ENCODE results near the gene TEKT1. TPM values are rescaled to one million over a fixed set of nuclear protein-coding genes. Genes with fewer than 3 reads are reported as not detected.
"Not testable (repeated sequence)": the region's sequence is repeated elsewhere in the genome, so short reads cannot be mapped to it uniquely, and the experiment has no call there.

The TEKT1 gene
- total RNA-seq, 1 experiment from 2014 or later: not detected

DNA sequence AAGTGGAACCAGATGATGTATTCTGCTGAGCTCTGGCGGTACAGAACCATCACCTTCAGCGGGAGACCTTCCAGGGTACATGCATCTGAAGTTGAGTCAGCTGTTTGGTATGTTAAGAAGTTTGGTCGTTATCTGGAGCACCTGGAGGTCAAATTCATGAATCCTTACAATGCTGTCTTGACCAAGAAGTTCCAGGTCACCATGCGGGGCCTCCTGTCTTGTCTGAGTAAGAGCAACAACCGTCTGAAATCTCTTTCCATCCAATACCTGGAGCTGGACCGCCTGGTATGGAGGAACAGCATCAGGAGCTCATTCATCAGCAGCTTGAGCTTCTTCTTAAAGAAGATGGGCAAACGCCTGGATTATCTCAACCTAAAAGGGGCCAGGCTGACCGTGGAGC, 51.5 kb downstream of the TEKT1 start:
- H3K27me3 ChIP-seq (ENCODE audit: low read length): peaks cover 15% of the 10 kb centered on the region; the same call in 1 of the 2 replicates
- no TSS peak for BruUV-seq (replicated peaks)
- intact Hi-C loops (cut with micrococcal nuclease): no loop called here
- no peak overlapping the region for H3K27ac ChIP-seq (ENCODE audit: low read length)
- H3F3A ChIP-seq (ENCODE audit: low read length, unreplicated experiment): no peaks in the 10 kb centered on the region
- DNase-seq (no peak), ATAC-seq (no peak)
- H3K9me2 ChIP-seq (replicated peaks; ENCODE audit: low read length): no peaks in the 10 kb centered on the region
- H3K9me3 ChIP-seq (ENCODE audit: low read length): no peaks in the 10 kb centered on the region
- TF ChIP-seq EZH2 (IDR thresholded peaks at IDR 0.05; ENCODE audit: low read length, unreplicated experiment): no peak
- TF ChIP-seq, protein P1, sequence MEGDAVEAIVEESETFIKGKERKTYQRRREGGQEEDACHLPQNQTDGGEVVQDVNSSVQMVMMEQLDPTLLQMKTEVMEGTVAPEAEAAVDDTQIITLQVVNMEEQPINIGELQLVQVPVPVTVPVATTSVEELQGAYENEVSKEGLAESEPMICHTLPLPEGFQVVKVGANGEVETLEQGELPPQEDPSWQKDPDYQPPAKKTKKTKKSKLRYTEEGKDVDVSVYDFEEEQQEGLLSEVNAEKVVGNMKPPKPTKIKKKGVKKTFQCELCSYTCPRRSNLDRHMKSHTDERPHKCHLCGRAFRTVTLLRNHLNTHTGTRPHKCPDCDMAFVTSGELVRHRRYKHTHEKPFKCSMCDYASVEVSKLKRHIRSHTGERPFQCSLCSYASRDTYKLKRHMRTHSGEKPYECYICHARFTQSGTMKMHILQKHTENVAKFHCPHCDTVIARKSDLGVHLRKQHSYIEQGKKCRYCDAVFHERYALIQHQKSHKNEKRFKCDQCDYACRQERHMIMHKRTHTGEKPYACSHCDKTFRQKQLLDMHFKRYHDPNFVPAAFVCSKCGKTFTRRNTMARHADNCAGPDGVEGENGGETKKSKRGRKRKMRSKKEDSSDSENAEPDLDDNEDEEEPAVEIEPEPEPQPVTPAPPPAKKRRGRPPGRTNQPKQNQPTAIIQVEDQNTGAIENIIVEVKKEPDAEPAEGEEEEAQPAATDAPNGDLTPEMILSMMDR (conservative IDR thresholded peaks at IDR 0.05; ENCODE audit: low read depth, low read length): no peak
- no peak for TF ChIP-seq EZH2phosphoT487 (IDR thresholded peaks at IDR 0.05; ENCODE audit: borderline replicate concordance, low read length)
- H3K4me1 ChIP-seq (ENCODE audit: insufficient read depth, low read length): no peaks in the 10 kb centered on the region
- CTCF ChIA-PET: no interaction called here
- H3K4me2 ChIP-seq (ENCODE audit: low read length): no peak overlapping the region
- no peak overlapping the region for H2AFZ ChIP-seq (ENCODE audit: low read length)
- POLR2A ChIA-PET (ENCODE audit: unreplicated experiment): no interaction called here
- H3K36me3 ChIP-seq (ENCODE audit: low read depth, low read length): no peaks in the 10 kb centered on the region
- no peaks in the 10 kb centered on the region for H3K79me2 ChIP-seq (ENCODE audit: low read length)
- no peaks in the 10 kb centered on the region for H4K20me1 ChIP-seq (ENCODE audit: low read length)
- no peak overlapping the region for H3K4me3 ChIP-seq (ENCODE audit: low read length)
- H3K9ac ChIP-seq (ENCODE audit: low read length): no peak overlapping the region

GRCh38 chr17:6779411-6779810, 52.1 kb downstream of the TEKT1 start:
- no peaks in the 10 kb centered on the region for H3K79me2 ChIP-seq (ENCODE audit: low read length)
- H4K20me1 ChIP-seq (ENCODE audit: low read length): no peaks in the 10 kb centered on the region
- no TSS peak for BruUV-seq (replicated peaks)
- no peak overlapping the region for H3K27ac ChIP-seq (ENCODE audit: low read length)
- H3K9ac ChIP-seq (ENCODE audit: low read length): no peak overlapping the region
- intact Hi-C loops (cut with micrococcal nuclease): no loop called here
- no peaks in the 10 kb centered on the region for H3K9me3 ChIP-seq (ENCODE audit: low read length)
- DNase-seq (no peak), ATAC-seq (no peak)
- no peaks in the 10 kb centered on the region for H3F3A ChIP-seq (ENCODE audit: low read length, unreplicated experiment)
- no peak overlapping the region for H2AFZ ChIP-seq (ENCODE audit: low read length)
- CTCF ChIA-PET: no interaction called here
- H3K4me3 ChIP-seq (ENCODE audit: low read length): no peak overlapping the region
- no peaks in the 10 kb centered on the region for H3K36me3 ChIP-seq (ENCODE audit: low read depth, low read length)
- no peaks in the 10 kb centered on the region for H3K9me2 ChIP-seq (replicated peaks; ENCODE audit: low read length)
- no peaks in the 10 kb centered on the region for H3K4me1 ChIP-seq (ENCODE audit: insufficient read depth, low read length)
- POLR2A ChIA-PET (ENCODE audit: unreplicated experiment): no interaction called here
- H3K27me3 ChIP-seq (ENCODE audit: low read length): peaks cover 15% of the 10 kb centered on the region; the same call in 1 of the 2 replicates
- no peak overlapping the region for H3K4me2 ChIP-seq (ENCODE audit: low read length)
- TF ChIP-seq EZH2phosphoT487 (IDR thresholded peaks at IDR 0.05; ENCODE audit: borderline replicate concordance, low read length) (no peak), EZH2 (IDR thresholded peaks at IDR 0.05; ENCODE audit: low read length, unreplicated experiment) (no peak)
- TF ChIP-seq, protein P1 (conservative IDR thresholded peaks at IDR 0.05; ENCODE audit: low read depth, low read length): no peak

DNA sequence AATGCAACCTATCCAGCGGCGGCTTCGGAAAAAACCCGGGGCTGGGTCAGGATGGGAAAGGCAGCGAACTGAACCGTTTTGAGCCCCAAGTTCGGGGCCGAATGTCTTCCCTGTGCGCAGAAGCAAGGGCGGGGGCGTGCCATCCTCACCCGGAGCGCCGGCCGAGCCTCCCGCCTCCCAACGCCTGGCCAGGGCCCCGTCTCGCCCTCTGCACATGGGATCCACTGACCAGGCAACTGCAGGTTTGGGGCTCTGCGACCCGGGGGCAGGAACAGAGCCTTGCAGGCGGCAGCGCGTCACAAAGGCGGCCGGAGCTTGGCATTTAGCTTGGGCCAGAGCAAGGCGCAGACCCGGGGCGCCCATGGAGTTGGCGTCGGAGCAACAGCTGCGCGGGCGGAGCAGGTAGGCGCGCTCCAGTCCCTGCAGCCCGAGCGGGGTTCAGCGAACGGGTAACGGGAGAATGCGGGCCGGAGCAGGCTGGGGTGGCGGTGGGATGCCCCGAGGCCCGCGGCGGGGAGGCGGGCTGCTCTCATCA, 55.6 kb downstream of the TEKT1 start, which contains the start of gene FBXO39:
Gene FBXO39 (plus strand): TSS at position 345 of the 535 bp plus-strand sequence. CDS start 3,654 bp downstream, outside the sequence.
- no peak for DNase-seq
- Histone ChIP-seq H4K20me1 (ENCODE audit: low read length) (no peaks in the 10 kb centered on the region), H3K27ac (ENCODE audit: low read length) (no peak within 1 kb of the TSS), H3K9me3 (ENCODE audit: low read length) (no peaks in the 10 kb centered on the region), H3K27me3 (ENCODE audit: low read length) (0 out of 2 replicates have a peak, but pooled peaks cover 2% of the 10 kb centered on the region), H3K9me2 (replicated peaks; ENCODE audit: low read length) (no peaks in the 10 kb centered on the region), H3K79me2 (ENCODE audit: low read length) (no peaks in the 10 kb centered on the region), H3K9ac (ENCODE audit: low read length) (no peak within 1 kb of the TSS), H3K4me2 (ENCODE audit: low read length) (no peak within 1 kb of the TSS), H3K4me3 (ENCODE audit: low read length) (no peak within 1 kb of the TSS), H2AFZ (ENCODE audit: low read length) (no peak within 1 kb of the TSS), H3K36me3 (ENCODE audit: low read depth, low read length) (no peaks in the 10 kb centered on the region), H3F3A (ENCODE audit: low read length, unreplicated experiment) (no peaks in the 10 kb centered on the region), H3K4me1 (ENCODE audit: insufficient read depth, low read length) (no peaks in the 10 kb centered on the region)
- TF ChIP-seq EZH2phosphoT487 (IDR thresholded peaks at IDR 0.05; ENCODE audit: borderline replicate concordance, low read length) (no peak), EZH2 (IDR thresholded peaks at IDR 0.05; ENCODE audit: low read length, unreplicated experiment) (no peak)
- TF ChIP-seq, protein P1 (conservative IDR thresholded peaks at IDR 0.05; ENCODE audit: low read depth, low read length): no peak
- intact Hi-C loops (cut with micrococcal nuclease): no loop called here
- CTCF ChIA-PET: no interaction called here
- BruUV-seq (replicated peaks): no TSS peak
- POLR2A ChIA-PET (ENCODE audit: unreplicated experiment): no interaction called here
- no peak for ATAC-seq

GRCh38 chr17:6774906-6775305, 56.6 kb downstream of the TEKT1 start:
- H3F3A ChIP-seq (ENCODE audit: low read length, unreplicated experiment); BruUV-seq (replicated peaks); H3K9me2 ChIP-seq (replicated peaks; ENCODE audit: low read length); H2AFZ ChIP-seq (ENCODE audit: low read length); H3K9me3 ChIP-seq (ENCODE audit: low read length); H3K79me2 ChIP-seq (ENCODE audit: low read length); H4K20me1 ChIP-seq (ENCODE audit: low read length); H3K27ac ChIP-seq (ENCODE audit: low read length); H3K36me3 ChIP-seq (ENCODE audit: low read depth, low read length); intact Hi-C loops (cut with micrococcal nuclease); ATAC-seq; H3K9ac ChIP-seq (ENCODE audit: low read length); H3K4me3 ChIP-seq (ENCODE audit: low read length); H3K27me3 ChIP-seq (ENCODE audit: low read length); DNase-seq; H3K4me2 ChIP-seq (ENCODE audit: low read length); CTCF ChIA-PET; H3K4me1 ChIP-seq (ENCODE audit: insufficient read depth, low read length): not testable (repeated sequence)
- POLR2A ChIA-PET (ENCODE audit: unreplicated experiment): interaction anchor here (0.6 kb wide), 1 partner anchor 16 kb away, joined by 3 read pairs; no protein-coding TSS in a partner anchor
